K562 (cell line): ENCODE data around the gene SP2. TPM values are rescaled to one million over a fixed set of nuclear protein-coding genes. Genes with fewer than 3 reads are reported as not detected.

ENCODE experiments used
- CHCHD3 ChIP-seq: fragments of 250-450 bp; sonication (Bioruptor Pico); IDR thresholded peaks from 2 replicates; pipeline ENCODE4 v2.1.2; 2022; ENCODE audit warnings: mild to moderate bottlenecking
- ELF1 ChIP-seq: fragments of 200-800 bp; sonication (Bioruptor generic); IDR thresholded peaks from 2 replicates; pipeline ENCODE4 v1.6.1; 2016; ENCODE audit warnings: missing genetic modification characterization, missing compliant biosample characterization
- ID3 ChIP-seq, 2 experiments: fragments of 250-450 bp in 1 of 2; fragments of 450-650 bp in 1 of 2; sonication (Bioruptor Pico) in 1 of 2; IDR thresholded peaks; 2 replicates each; pipeline versions ENCODE4 v1.6.1 to v1.8.0; 2016 to 2021; ENCODE audit warnings: mild to moderate bottlenecking in 2 of 2, moderate library complexity in 2 of 2, missing compliant biosample characterization in 1 of 2, missing genetic modification characterization in 1 of 2
- MAX ChIP-seq: sonication (generic); formaldehyde crosslinking; IDR thresholded peaks from 2 replicates; pipeline ENCODE4 v1.9.0; 2022; ENCODE audit warnings: mild to moderate bottlenecking, missing genetic modification reagents
- MCM3 ChIP-seq: fragments of 450-650 bp; IDR thresholded peaks from 2 replicates; pipeline ENCODE4 v1.6.1; 2016
- MXI1 ChIP-seq: IDR thresholded peaks from 2 replicates; pipeline ENCODE4 v1.6.1; 2011; ENCODE audit warnings: low read depth, mild to moderate bottlenecking, improper control_type of control experiment, low read length
- POLR2A ChIP-seq: fragments of 450-650 bp; conservative IDR thresholded peaks from 2 replicates; pipeline ENCODE4 v1.6.1; 2016
- RNF2 ChIP-seq: sonication (generic); IDR thresholded peaks from 2 replicates; pipeline ENCODE4 v1.6.1; 2016
- TAF1 ChIP-seq: IDR thresholded peaks from 2 replicates; pipeline ENCODE4 v1.6.1; 2011; ENCODE audit warnings: mild to moderate bottlenecking, low read length, moderate library complexity; ENCODE audit not compliant: insufficient read depth, control insufficient read depth, severe bottlenecking; ENCODE audit errors: extremely low read depth
- ZNF583 ChIP-seq: fragments of 250-450 bp; sonication (Bioruptor Pico); IDR thresholded peaks from 2 replicates; pipeline ENCODE4 v1.4.0; 2020
- polyA plus RNA-seq, 8 experiments: library from polyadenylated mRNA; depleted of rRNA in 4 of 8; stranded (reverse) in 5 of 8; unstranded in 3 of 8; fragments of >200 nt; fragmentation: Nextera tagmentation in 2 of 8; fragmentation: Illumina TruSeq in 1 of 8; extraction: Ambion mirVana in 2 of 8; extraction: Trizol in 1 of 8; gene quantifications; 2 replicates each; pipeline versions ENCODE4 v1.2.1 to v1.2.3, GENCODE V29; 2011 to 2014; ENCODE audit warnings: inconsistent platforms in 1 of 8, missing spikeins in 1 of 8
- total RNA-seq, 7 experiments: library from RNA; depleted of rRNA in 6 of 7; stranded (reverse); fragments of >200 nt in 6 of 7; fragmentation: Illumina TruSeq in 2 of 7; extraction: Trizol in 2 of 7; gene quantifications; 2 replicates each; pipeline versions ENCODE4 v1.2.1 to v1.2.3, GENCODE V29; 2011 to 2021; ENCODE audit warnings: low replicate concordance in 1 of 7
- TF ChIP-seq, protein P1 (sequence below): fragments of 450-650 bp; formaldehyde crosslinking; IDR thresholded peaks from 2 replicates; pipeline ENCODE4 v1.4.0; 2022; ENCODE audit warnings: missing genetic modification characterization
- TF ChIP-seq, protein P2 (sequence below): fragments of 250-450 bp; sonication (Bioruptor Pico); IDR thresholded peaks from 2 replicates; pipeline ENCODE4 v1.9.0; 2021; ENCODE audit warnings: mild to moderate bottlenecking
- TF ChIP-seq, protein P3 (sequence below), 2 experiments: fragments of 450-650 bp in 1 of 2; sonication (generic) in 1 of 2; formaldehyde crosslinking in 1 of 2; IDR thresholded peaks; 2 replicates each; pipeline versions ENCODE4 v1.7.1 to v1.9.0; 2016 to 2022; ENCODE audit warnings: inconsistent platforms in 1 of 2, mild to moderate bottlenecking in 1 of 2, missing genetic modification reagents in 1 of 2
- TF ChIP-seq, protein P4 (sequence below): sonication (generic); formaldehyde crosslinking; IDR thresholded peaks from 2 replicates; pipeline ENCODE4 v1.8.0; 2022; ENCODE audit warnings: missing genetic modification reagents, mild to moderate bottlenecking, moderate library complexity, borderline replicate concordance

The SP2 gene
- total and polyA plus RNA-seq, 9 of the 15 experiments (the other 6 are each of a cell fraction or from before 2014, with no cell fraction given): 0.77 to 22.3 (median 2.3) TPM

DNA sequence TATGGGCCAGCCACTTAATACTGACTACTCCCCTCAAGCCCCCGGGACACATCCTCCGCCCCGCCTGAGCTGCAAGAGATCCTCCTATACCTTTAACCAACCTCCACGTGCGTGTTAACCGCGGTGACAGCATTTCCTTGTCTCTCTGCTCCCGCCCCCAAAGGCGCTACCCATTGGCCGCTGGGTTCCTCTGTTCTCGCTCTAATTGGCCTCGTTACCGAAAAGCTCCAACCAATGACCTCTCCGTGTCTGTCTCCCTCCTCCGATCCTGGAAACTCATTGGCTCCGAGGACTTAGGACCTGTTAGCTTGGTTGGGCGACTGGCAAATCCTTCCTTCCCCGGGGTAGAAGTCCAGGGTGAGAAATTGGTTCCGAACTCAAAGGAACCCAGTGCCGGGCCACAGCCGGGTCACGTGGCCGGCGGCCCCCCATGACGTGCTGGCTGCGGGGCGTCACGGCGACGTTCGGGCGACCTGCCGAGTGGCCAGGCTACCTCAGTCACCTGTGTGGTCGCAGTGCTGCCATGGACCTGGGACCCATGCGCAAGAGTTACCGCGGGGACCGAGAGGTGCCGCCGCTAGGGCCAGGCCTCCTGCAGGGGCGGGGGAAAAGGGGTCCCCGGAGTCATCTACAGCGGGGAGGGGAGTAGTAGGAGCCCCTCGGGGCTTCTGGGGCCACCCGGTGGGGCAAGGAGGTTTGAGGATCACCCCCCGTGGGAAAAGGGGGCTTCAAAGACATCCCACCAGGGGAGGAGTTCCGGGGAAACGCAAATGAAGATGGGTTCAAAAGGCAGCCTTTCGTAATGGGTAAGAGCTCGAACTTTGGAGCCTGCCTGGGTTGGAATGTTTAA lies 45.4 kb downstream of the SP2 start, which contains the start of gene PNPO (continued):
- TF ChIP-seq, protein P1, sequence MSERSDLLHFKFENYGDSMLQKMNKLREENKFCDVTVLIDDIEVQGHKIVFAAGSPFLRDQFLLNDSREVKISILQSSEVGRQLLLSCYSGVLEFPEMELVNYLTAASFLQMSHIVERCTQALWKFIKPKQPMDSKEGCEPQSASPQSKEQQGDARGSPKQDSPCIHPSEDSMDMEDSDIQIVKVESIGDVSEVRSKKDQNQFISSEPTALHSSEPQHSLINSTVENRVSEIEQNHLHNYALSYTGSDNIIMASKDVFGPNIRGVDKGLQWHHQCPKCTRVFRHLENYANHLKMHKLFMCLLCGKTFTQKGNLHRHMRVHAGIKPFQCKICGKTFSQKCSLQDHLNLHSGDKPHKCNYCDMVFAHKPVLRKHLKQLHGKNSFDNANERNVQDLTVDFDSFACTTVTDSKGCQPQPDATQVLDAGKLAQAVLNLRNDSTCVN (CRISPR knock-in tag): no peak
- peak; percentile 88; the same call in 1 of the 2 replicates for TF ChIP-seq RNF2
- no peak for TF ChIP-seq ZNF583 (CRISPR knock-in tag)
- TF ChIP-seq, protein P2, sequence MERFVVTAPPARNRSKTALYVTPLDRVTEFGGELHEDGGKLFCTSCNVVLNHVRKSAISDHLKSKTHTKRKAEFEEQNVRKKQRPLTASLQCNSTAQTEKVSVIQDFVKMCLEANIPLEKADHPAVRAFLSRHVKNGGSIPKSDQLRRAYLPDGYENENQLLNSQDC: no peak
- no peak for TF ChIP-seq CHCHD3
- TF ChIP-seq ELF1: peak; percentile 78
- TF ChIP-seq MXI1: no peak
- peak; percentile 83 for TF ChIP-seq POLR2A
- TF ChIP-seq TAF1: peak; percentile 52
- peak; percentile 97 for TF ChIP-seq MAX (CRISPR knock-in tag)
- TF ChIP-seq, protein P3, sequence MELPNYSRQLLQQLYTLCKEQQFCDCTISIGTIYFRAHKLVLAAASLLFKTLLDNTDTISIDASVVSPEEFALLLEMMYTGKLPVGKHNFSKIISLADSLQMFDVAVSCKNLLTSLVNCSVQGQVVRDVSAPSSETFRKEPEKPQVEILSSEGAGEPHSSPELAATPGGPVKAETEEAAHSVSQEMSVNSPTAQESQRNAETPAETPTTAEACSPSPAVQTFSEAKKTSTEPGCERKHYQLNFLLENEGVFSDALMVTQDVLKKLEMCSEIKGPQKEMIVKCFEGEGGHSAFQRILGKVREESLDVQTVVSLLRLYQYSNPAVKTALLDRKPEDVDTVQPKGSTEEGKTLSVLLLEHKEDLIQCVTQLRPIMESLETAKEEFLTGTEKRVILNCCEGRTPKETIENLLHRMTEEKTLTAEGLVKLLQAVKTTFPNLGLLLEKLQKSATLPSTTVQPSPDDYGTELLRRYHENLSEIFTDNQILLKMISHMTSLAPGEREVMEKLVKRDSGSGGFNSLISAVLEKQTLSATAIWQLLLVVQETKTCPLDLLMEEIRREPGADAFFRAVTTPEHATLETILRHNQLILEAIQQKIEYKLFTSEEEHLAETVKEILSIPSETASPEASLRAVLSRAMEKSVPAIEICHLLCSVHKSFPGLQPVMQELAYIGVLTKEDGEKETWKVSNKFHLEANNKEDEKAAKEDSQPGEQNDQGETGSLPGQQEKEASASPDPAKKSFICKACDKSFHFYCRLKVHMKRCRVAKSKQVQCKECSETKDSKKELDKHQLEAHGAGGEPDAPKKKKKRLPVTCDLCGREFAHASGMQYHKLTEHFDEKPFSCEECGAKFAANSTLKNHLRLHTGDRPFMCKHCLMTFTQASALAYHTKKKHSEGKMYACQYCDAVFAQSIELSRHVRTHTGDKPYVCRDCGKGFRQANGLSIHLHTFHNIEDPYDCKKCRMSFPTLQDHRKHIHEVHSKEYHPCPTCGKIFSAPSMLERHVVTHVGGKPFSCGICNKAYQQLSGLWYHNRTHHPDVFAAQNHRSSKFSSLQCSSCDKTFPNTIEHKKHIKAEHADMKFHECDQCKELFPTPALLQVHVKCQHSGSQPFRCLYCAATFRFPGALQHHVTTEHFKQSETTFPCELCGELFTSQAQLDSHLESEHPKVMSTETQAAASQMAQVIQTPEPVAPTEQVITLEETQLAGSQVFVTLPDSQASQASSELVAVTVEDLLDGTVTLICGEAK (IDR thresholded peaks at IDR 0.05): peak; percentile 79
- TF ChIP-seq, protein P3 (CRISPR knock-in tag; IDR thresholded peaks at IDR 0.05): no peak
- no peak for TF ChIP-seq MCM3
- TF ChIP-seq ID3 (CRISPR knock-in tag; IDR thresholded peaks at IDR 0.05): no peak
- 0 out of 2 replicates have a peak, but pooled peaks have one; percentile 22 for TF ChIP-seq ID3 (tag; IDR thresholded peaks at IDR 0.05)
- TF ChIP-seq, protein P4, sequence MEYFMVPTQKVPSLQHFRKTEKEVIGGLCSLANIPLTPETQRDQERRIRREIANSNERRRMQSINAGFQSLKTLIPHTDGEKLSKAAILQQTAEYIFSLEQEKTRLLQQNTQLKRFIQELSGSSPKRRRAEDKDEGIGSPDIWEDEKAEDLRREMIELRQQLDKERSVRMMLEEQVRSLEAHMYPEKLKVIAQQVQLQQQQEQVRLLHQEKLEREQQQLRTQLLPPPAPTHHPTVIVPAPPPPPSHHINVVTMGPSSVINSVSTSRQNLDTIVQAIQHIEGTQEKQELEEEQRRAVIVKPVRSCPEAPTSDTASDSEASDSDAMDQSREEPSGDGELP (CRISPR knock-in tag): peak; percentile 73
